SU-DHL-6 (cell line): ENCODE measurements around the gene PRMT1.

Source experiments
- H2AFZ ChIP-seq: fragments of 200-600 bp; sonication (generic); 2 replicates; pipeline ENCODE4 v1.6.1; 2014; ENCODE audit warnings: low read depth, mild to moderate bottlenecking, moderate library complexity, mixed read lengths, antibody characterized with exemption, low read length; ENCODE audit not compliant: severe bottlenecking
- H3F3A ChIP-seq: fragments of 200-600 bp; shearing (Covaris generic); 2 replicates; pipeline ENCODE4 v1.6.0; 2016; ENCODE audit warnings: antibody characterized with exemption, mild to moderate bottlenecking; ENCODE audit not compliant: insufficient read depth
- H3K27ac ChIP-seq: fragments of 200-600 bp; sonication (generic); 2 replicates; pipeline ENCODE4 v1.5.1; 2016; ENCODE audit warnings: low read depth, mild to moderate bottlenecking, low read length, moderate library complexity, mixed read lengths
- H3K27me3 ChIP-seq: fragments of 200-600 bp; sonication (generic), shearing (Covaris generic); 2 replicates; pipeline ENCODE4 v1.6.0; 2014; ENCODE audit warnings: mild to moderate bottlenecking, low read length
- H3K36me3 ChIP-seq: fragments of 200-600 bp; sonication (generic); 2 replicates; pipeline ENCODE4 v1.6.1; 2014; ENCODE audit warnings: mild to moderate bottlenecking, low read length, mixed read lengths
- H3K4me2 ChIP-seq: fragments of 300-600, 200-600 bp; shearing (Covaris generic), sonication (generic); 2 replicates; pipeline ENCODE4 v1.6.0; 2014; ENCODE audit warnings: low read length, low read depth, mild to moderate bottlenecking; ENCODE audit not compliant: poor library complexity, severe bottlenecking
- H3K4me3 ChIP-seq: fragments of 200-600 bp; sonication (generic); 2 replicates; pipeline ENCODE4 v1.5.1; 2014; ENCODE audit warnings: antibody characterized with exemption, low read length, mild to moderate bottlenecking, mixed read lengths; ENCODE audit not compliant: insufficient read depth, poor library complexity, severe bottlenecking
- H3K79me2 ChIP-seq: fragments of 200-600 bp; sonication (generic); 2 replicates; pipeline ENCODE4 v1.6.1; 2014; ENCODE audit warnings: mild to moderate bottlenecking, low read length, moderate library complexity; ENCODE audit not compliant: insufficient read depth
- H3K9ac ChIP-seq: fragments of 200-600 bp; sonication (generic); 2 replicates; pipeline ENCODE4 v1.7.0; 2014; ENCODE audit warnings: mild to moderate bottlenecking, low read length
- H3K9me2 ChIP-seq: fragments of 200-600 bp; sonication (generic); replicated peaks from 2 replicates; pipeline ENCODE4 v1.6.1; 2014; ENCODE audit warnings: low read length; ENCODE audit not compliant: insufficient read depth
- H3K9me3 ChIP-seq: fragments of 200-600 bp; sonication (generic); 2 replicates; pipeline ENCODE4 v1.6.1; 2014; ENCODE audit warnings: low read length, mixed read lengths; ENCODE audit not compliant: insufficient read depth
- H4K20me1 ChIP-seq: fragments of 200-600 bp; sonication (generic); 2 replicates; pipeline ENCODE4 v1.6.1; 2014; ENCODE audit warnings: low read depth, mild to moderate bottlenecking, antibody characterized with exemption, low read length, moderate library complexity, mixed read lengths
- CTCF ChIP-seq: fragments of 200-600 bp; sonication (generic); IDR thresholded peaks from one replicate; pipeline ENCODE4 v1.5.1; 2017; ENCODE audit warnings: antibody characterized with exemption, mild to moderate bottlenecking, low read length, moderate library complexity; ENCODE audit not compliant: insufficient read depth, poor library complexity, severe bottlenecking
- EZH2phosphoT487 ChIP-seq: fragments of 200-600 bp; sonication (generic), shearing (Covaris generic); conservative IDR thresholded peaks from 2 replicates; pipeline ENCODE4 v1.6.1; 2018; ENCODE audit warnings: mild to moderate bottlenecking, antibody characterized with exemption, low read length, moderate library complexity, mixed read lengths

PRMT1 gene

DNA sequence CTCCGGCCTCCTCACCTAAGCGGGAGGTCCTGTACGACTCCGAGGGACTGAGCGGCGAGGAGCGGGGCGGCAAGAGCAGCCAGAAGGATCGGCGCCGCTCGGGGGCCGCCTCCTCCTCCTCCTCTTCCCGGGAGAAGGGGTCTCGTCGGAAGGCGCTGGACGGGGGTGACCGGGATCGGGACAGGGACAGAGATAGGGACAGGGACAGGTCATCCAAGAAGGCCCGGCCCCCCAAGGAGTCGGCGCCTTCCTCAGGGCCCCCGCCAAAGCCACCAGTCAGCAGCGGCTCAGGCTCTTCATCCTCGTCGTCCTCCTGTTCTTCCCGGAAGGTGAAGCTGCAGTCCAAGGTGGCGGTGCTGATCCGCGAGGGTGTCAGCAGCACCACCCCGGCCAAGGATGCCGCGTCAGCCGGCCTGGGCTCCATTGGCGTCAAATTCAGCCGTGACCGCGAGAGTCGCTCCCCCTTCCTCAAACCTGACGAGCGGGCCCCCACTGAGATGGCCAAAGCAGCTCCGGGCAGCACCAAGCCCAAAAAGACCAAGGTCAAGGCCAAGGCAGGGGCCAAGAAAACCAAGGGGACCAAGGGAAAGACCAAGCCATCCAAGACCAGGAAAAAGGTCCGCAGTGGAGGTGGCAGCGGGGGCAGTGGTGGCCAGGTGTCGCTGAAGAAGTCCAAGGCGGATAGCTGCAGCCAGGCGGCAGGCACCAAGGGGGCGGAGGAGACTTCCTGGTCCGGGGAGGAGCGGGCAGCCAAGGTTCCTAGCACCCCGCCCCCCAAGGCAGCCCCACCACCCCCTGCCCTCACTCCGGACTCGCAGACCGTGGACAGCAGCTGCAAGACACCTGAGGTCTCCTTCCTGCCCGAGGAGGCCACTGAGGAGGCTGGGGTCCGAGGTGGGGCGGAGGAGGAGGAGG is 24.3 kb upstream of the PRMT1 start:
- Histone ChIP-seq H3K4me2 (no peak overlapping the region), H3K36me3 (no peaks in the 10 kb centered on the region; the same call in 1 of the 2 replicates), H3K9me3 (no peaks in the 10 kb centered on the region)

GRCh38 chr19:49653466-49653806 is 23.6 kb upstream of the PRMT1 start:
- H3K79me2 ChIP-seq: no peaks in the 10 kb centered on the region
- no peak overlapping the region for H3K9ac ChIP-seq
- H3K27ac ChIP-seq: no peak overlapping the region
- no peaks in the 10 kb centered on the region for H3K27me3 ChIP-seq
- H3F3A ChIP-seq: 0 out of 2 replicates have a peak, but pooled peaks cover 1% of the 10 kb centered on the region
- no peak for TF ChIP-seq EZH2phosphoT487
- no peak for TF ChIP-seq CTCF
- H3K9me2 ChIP-seq: no peaks in the 10 kb centered on the region
- H3K9me3 ChIP-seq: no peaks in the 10 kb centered on the region
- H3K36me3 ChIP-seq: no peaks in the 10 kb centered on the region; the same call in 1 of the 2 replicates
- H3K4me3 ChIP-seq: no peak overlapping the region
- no peaks in the 10 kb centered on the region for H4K20me1 ChIP-seq
- H2AFZ ChIP-seq: no peak overlapping the region
- no peak overlapping the region for H3K4me2 ChIP-seq

More for the DNA sequence above, 24.3 kb upstream of the PRMT1 start:
- no peak overlapping the region for H3K9ac ChIP-seq
- no peaks in the 10 kb centered on the region for H4K20me1 ChIP-seq
- no peak overlapping the region for H2AFZ ChIP-seq
- H3K9me2 ChIP-seq: no peaks in the 10 kb centered on the region
- no peaks in the 10 kb centered on the region for H3K27me3 ChIP-seq
- H3K27ac ChIP-seq: no peak overlapping the region
- no peaks in the 10 kb centered on the region for H3F3A ChIP-seq
- no peak for TF ChIP-seq EZH2phosphoT487
- no peak for TF ChIP-seq CTCF
- H3K79me2 ChIP-seq: no peaks in the 10 kb centered on the region
- H3K4me3 ChIP-seq: no peak overlapping the region

DNA sequence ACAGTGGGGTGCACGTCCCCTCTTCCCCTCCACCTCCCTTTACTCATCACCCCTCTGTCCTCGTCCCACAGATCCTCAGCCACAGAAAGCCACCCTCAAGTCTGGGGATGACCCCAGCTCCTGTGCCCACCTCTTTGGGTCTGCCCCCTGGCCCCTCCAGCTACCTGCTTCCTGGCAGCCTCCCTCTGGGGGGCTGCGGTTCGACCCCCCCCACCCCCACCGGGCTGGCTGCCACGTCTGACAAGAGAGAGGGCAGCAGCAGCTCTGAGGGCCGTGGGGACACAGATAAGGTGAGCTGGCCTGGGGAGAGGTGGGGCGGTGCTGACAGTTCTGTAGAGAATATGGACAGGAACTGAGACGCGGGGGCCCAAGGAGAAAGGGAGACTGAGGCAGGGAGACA is 22.5 kb upstream of the PRMT1 start:
- H3K36me3 ChIP-seq: no peaks in the 10 kb centered on the region
- no peaks in the 10 kb centered on the region for H4K20me1 ChIP-seq
- H3K4me2 ChIP-seq: no peak overlapping the region
- no peak overlapping the region for H3K27ac ChIP-seq
- H3K27me3 ChIP-seq: no peaks in the 10 kb centered on the region
- H3K9me2 ChIP-seq: no peaks in the 10 kb centered on the region
- 0 out of 2 replicates have a peak, but pooled peaks cover 4% of the 10 kb centered on the region for H3F3A ChIP-seq
- H3K9me3 ChIP-seq: no peaks in the 10 kb centered on the region
- no peaks in the 10 kb centered on the region for H3K79me2 ChIP-seq
- no peak overlapping the region for H3K4me3 ChIP-seq
- H2AFZ ChIP-seq: no peak overlapping the region
- H3K9ac ChIP-seq: no peak overlapping the region
- no peak for TF ChIP-seq CTCF
